HG03060 (cell line): ENCODE data around the gene MAGI2.

Source experiments
- ATAC-seq: cut with Tn5 transposase; IDR thresholded peaks from one replicate; pipeline ENCODE4 v1.9.1; 2021; ENCODE audit warnings: low read depth, moderate number of reproducible peaks; ENCODE audit not compliant: unreplicated experiment

Gene MAGI2

DNA sequence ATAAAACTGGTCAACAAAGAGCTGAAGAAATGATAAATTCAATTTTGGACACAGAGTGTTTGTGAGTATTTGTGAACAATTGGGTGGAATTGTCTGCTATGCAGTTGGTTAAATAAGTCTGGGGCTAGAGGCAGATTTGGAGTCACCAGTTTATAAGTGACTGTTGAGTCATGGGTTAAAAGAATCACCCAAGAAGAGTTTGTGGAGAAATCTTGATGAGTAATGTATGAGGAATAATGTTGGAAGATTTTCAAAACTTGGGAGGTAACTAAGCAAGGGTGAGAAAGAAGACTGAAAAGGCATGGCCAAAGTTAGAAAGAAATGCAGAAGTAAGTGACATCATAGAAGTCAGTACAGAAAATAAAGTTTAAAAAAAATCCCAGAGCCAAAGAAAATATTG, 750.7 kb downstream of the MAGI2 start:
- no peak for ATAC-seq

DNA sequence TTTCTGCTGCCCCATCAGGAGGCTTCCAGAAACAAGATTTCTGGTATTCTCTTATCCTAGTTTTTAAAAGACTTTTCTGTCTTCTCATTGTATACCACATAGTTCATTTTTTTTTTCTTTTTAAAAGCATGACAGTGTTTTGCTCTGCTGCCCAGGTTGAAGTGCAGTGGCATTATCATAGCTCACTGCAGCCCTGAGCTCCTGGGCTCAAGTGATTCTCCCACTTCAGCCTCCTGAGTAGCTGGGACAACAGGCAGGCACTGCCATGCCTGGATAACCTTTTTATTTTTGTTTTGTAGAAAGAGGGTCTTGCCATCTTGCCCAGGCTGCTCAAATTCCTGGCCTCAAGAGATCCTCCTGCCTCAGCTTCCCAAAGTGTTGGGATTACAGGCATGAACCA, 757.6 kb downstream of the MAGI2 start:
- ATAC-seq = no peak

DNA sequence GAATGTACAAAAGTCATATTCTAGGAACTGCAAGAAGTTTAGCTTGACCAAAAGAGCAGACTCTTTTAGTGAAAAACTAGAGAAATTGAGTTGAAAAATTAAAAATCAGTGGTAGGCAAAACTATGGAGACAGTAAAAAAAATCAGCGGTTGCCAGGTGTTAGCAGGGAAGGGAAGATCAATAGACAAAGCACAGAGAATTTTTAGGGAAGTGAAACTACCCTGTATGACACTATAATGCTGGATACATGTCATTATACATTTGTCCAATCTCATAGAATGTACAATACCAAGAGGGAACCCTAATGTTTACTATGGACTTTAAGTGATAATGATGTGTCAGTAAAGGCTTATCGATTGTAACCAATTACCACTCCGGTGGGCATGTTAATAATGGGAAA, 761.9 kb downstream of the MAGI2 start:
- no peak for ATAC-seq

DNA sequence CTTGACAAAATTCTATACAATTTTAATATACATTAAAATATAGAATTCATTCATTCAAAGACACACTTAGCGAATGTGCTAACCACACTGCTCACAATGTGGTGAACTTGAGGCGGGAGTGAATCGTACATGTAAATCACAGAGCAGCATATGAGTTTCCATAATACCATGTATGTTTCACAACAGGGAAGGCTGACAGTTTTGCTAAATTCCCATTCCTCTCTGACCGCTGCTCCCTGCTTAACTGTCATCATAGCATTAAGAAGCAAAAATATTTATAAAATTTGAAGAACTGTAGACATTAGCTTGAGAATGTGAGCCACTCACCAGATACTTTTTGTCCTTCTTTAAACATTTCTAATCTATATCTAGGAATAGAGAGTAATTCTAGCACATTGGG, 763.3 kb downstream of the MAGI2 start:
- no peak for ATAC-seq

DNA sequence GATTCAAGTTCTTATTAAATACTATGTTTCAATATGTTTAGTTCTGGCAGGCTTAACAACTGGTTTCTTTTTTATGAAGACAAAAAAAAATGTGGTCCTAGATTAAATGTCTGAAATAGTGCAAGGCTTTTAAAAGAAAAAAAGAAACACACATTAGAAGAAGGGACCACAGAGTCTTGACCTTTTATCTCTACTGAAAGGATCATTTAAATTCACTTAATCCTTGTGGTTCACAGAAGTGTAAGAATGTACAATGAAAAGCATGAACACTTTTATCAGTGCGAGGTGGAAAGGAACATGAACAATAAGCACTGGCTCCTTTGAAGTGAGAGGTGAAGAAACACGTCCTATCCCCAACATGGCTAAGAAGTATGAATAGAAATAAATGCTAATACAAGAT, 765.1 kb downstream of the MAGI2 start:
- ATAC-seq = no peak

DNA sequence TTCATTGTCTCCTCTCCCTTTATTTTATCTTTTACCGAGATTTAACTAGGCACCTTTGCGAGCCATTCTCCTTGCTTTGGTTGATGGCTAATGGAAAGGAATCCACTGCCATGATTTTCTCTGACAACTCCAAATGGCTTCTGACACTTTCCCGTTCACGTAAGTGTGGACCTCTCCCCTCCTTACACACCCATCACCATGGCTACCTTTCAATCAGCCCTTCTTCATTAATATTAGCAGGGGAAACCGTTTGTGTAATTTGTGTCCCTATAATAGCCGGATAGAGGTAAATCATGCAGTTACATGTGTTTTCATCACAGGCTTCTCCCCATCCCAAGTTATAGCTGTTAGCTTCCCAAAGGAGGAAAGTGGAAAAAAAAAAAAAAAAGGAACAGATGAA, 767.3 kb downstream of the MAGI2 start:
- no peak for ATAC-seq

DNA sequence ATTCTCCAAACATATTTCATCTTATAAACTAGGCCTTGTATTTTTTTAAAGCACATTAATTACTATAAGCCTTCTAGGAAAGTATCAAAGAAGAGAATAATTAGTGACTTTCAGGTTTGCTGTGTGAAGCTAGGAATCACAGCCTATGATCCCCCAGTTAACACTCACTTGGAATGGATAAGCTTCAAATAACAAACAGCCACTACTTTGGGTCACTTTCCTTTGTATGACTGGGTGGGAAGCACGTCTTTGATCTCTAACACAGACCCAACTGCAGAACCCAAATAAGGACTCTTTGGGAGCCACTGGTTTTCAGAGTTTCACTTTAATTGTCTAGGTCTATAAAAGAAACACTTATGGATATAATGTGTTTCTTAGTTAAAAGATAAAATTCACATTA, 769.3 kb downstream of the MAGI2 start:
- ATAC-seq = no peak

DNA sequence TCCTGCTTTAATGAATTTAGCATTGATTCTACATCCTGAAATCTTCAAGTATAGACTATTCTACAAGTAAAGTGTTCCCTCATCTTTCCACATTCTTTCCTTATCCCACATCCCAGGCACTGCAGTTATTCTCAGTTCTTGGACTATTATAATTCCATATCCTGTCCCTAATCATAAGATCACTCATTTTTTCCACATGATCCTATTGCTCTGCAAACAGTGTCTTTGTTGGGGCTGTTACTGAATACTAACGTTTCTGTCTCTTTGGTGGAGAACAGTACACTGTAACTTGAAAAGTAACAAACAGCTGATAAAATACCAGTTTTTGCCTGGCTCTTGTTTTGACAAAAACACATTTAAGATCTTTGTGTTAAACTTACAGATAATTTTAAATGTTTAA, 769.9 kb downstream of the MAGI2 start:
- ATAC-seq = no peak

DNA sequence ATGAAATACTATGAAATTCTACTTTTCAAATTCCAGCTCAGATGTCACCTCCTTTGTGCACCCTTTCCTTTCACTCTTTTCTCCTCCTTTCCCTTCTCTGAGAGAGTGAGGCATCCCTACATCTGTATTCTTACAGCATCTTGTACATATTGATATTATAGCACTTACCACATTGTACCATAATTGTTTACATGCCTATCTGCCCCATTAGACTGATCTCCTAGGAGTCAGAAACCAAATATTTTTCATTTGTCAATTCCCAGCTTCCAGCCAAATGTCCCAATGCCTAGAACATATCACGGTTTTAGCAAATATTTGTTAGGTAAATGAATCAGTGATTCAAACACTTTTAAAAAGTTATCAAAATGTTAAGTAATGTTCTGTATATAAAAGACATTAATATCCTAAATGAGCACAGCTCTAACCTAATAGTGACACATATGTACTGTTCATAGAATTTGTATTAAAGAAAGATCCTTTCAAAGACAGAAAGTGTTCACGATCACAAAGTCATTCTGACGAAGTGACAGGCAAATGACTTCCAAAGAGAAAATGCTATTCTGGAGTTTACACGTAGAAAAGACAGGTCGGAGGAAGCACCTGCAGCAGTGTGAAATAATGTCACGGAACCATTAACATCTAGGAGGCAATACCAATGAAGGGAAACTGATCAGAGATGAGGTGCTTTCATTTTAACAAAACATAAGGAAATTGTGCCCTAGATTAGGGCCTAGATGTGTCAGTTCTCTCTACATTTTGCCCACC, 774.2 kb downstream of the MAGI2 start:
- ATAC-seq = no peak

DNA sequence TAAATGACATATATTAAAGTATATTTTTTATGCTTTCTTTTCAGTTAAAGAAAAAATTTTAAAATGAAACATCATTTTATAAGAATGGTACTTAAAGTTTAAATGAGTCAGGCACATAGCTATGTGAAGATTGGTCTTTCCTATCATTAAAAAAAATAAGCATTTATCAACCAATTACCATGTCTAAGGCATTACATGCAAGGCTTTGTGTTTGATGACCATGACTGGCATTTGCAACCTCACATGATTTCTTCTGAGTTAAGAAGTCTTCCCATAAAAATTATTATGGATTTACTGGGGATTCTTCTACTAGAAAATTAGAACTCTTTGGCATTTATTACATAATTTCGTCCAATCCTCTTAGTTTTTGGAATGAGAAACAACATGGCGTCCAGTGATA, 776.1 kb downstream of the MAGI2 start:
- no peak for ATAC-seq

DNA sequence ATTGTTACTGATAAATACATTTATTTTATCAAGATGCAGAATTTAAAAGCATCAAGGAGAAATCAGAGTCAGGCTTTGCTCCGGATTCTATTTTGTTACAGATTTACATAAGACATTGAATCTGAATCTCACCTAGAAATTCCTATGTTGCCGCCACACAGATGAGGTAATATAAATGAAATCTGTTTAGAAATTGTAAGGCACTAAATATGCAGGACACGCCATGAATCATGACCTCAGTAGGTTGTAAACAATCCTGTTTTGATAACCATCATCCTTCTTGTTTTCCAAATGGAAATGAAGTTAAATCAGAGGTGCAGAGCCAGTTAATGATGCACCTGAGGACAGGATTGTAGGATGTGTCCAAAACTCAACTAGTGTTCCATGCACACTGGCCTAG, 778.0 kb downstream of the MAGI2 start:
- ATAC-seq = no peak

DNA sequence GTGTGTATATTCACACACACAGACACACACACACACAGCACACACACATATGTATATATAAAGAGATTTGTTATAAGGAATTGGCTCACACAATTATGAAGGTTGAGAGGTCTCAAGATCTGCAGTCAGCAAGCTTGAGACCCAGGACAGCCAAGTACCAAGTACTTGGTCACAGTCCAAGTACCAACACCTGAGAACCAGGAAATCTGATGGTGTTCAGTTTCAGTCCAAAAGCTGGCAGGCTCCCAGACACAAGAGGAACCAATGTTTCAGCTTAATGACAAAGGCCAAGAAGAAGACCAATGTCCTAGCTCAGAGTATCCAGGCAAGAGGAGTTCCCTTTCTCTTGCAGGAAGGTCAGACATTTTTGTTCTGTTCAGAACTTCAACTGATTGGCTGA, 780.2 kb downstream of the MAGI2 start:
- ATAC-seq = no peak

DNA sequence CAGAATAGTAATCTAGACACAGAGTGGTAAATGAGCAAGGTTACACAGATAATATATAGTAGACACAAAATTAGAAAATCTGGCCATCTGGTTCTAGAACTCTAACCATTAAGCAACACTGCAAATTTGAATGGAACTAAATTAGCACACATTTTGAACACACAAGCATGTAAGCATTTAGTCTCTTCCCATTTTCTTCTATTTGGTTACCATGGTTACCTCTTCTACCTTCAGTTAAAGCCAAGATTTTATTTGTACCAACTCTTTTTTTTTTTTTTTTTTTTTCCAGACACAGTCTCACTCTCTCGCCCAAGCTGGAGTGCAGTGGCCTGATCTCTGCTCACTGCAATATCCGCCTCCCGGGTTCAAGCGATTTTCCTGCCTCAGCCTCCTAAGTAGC, 790.5 kb downstream of the MAGI2 start:
- ATAC-seq = no peak

DNA sequence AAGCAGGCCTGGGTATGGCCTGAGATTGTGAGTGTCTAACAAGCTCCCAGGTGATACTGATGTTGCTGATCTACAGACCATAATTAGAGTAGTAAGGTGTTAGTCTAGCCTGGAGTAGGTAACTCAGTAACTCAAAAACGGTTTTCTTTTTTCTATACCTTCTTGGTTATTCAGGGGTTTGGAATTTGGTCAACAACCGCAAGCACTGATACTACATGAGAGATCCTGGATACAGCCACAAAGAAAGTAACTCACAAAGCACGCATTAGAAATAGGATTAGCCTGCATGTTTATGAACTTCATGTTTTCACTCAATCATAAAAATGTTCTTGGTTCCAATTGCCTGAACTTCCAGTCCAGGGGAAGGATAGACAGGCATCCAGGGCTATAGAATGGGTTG, 803.5 kb downstream of the MAGI2 start:
- no peak for ATAC-seq

DNA sequence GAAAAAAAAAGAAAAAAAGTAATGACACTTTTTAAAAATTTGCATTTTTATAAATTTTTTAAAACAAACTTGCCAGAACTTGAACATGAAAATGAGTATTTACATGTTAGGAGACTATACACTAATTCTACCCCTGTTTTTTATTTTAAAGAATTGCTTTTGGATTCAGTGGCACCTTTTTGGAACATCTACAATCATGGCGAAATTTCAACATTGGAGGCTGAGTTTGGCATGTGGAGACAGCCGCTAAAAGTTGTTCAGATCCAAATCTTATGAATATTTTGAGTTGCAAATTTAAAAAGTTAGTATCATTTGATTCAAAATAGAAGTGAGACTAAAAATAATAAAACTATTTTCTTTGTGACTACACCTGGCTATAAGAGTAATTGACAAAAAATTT, 804.2 kb downstream of the MAGI2 start:
- no peak for ATAC-seq

DNA sequence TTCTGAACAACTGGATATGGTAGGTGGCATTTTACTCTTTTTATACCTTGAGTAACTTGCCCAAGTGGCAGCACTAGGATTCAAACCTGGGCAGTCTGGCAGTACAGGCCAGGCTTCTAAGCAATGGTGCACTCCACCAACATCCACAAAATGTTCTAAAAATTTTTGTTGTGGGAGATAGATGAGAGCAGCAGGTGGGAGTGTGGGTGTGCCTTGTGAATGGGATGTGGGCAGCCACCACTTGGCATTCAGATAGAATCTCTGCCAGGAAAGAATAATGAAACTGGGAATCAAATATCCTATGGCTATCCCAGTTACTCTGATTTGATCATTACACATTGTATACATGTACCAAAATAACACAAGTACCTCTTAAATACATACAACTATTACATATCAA, 810.7 kb downstream of the MAGI2 start:
- ATAC-seq = no peak

DNA sequence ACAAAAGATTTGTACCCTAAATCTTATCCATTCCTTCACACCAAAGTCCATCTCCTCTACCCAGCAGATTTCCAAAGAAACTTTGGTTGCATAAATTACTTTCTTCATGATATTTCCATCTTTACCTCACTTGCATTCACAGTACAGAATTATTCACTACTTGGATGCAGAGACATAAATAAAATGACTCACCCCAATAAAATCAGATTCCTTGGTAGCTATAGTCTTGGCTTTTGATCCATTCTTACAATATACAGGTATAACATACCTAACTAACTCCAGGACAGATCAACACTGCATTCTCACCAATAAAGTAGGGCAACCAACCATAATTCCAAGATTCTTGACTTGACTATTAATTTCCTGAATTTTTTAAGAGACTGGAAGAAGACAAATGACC, 815.1 kb downstream of the MAGI2 start:
- ATAC-seq = no peak

DNA sequence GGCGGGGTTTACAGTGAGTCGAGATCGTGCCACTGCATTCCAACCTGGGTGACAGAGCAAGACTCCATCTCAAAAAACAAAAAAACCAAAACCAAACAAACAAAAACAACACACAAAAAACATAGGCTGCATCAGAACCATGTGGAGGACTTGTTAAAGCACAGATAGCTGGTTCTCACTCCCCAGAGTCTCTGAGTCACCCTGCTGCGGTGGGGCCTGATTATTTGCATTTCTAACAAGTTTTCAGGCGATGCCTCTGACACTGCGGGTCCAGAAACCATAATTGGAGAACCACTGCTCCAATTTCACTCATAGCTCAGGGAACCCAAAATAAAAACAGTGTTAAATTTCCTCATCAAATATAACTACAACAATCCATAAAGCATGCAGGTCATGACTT, 816.7 kb downstream of the MAGI2 start:
- no peak for ATAC-seq

DNA sequence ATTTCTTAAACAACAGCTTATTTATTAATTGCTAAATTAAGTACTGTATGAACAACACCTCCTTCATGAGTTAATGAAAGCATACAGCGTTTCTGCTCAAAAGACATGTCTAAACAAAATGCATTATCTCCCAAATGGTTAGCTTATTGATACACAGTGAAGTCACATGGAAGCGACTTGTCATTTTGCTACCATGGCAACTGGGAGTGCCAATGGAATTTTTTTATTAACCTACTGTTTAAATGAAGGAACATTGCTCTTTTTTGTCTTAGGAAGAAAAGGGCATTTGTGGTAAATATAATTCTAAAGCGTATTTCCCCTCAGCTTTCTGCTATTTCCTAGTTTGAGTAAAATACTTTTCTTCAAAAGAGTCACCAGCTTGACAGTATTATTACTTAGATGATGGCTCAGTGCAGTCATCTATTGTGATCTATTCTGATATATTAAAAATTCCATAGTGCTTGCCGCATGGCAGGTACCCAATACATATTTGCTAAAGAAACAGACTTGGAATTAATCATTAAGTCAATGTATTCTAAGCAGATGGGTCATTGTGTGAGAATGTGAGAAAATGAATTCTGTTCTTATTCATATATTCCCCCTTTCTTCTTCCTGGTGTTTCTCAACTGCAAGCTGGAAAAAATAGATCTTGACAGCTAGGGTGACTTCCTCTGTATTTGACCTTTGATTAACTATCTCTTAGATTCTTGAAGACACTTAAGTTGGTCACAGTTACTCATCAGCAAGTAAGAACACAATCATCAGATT, 818.3 kb downstream of the MAGI2 start:
- no peak for ATAC-seq

DNA sequence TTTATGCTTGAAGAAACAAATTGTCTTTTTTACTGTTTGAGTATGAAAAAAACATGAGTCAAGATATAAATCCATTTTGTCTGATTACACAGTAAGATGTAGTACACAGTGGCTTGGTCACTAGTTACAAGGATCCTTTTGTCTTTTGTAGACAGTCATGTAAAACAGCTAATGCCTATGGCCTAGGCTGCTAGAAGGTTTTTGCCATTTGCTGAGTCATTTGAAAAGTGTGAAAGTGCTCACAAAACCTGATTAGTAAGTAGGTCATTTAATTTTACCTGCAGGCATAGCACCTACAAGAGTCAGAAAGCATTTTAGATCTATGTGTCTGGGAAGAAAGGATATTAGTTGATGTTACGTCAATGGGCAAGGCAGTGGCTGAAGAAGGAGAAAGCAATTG, 819.4 kb downstream of the MAGI2 start:
- no peak for ATAC-seq

DNA sequence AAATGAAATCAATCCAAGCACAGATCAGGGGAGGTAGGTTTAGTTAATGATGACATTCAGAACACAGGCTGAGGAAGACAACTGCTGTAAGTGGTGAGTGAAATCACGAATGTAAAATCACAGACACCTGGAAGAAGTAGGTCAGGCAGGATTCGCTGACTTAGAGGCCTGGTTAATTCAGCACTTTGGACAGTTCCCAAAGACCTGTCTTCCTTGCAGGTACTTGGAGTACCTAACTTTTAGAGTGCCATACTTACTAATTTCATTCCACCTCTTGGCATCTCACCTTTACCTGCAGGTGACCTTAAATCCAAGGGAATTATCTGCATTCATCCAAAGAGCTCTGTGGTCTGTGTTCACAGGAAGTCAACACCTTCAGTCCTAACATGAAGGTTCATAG, 832.5 kb downstream of the MAGI2 start:
- no peak for ATAC-seq

DNA sequence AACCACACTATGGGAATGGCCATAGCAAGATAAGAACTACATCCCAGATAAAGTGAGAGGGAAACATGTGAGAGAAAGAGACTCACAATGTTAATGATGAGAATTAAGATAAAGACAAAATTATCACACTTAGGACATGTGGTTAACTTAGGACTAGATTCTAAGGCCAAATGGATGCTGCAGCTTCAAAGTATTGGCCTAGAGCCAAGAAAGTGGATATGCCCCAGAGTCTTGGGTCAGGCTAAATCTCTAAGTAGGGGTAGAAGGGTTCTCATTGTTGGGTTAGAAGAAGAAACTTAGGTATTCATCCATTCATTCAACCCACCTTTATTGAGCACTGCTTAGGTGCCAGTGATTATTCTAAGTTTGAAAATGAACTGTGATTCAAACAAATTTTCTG, 836.9 kb downstream of the MAGI2 start:
- no peak for ATAC-seq
